HT-29 (cell line): ENCODE measurements around the gene IER5L. TPM values are rescaled to one million over a fixed set of nuclear protein-coding genes. Genes with fewer than 3 reads are reported as not detected.
"Not testable (repeated sequence)": the region's sequence is repeated elsewhere in the genome, so short reads cannot be mapped to it uniquely, and the experiment has no call there.

Experiments
- DNase-seq: peaks from one replicate; pipeline ENCODE4 v3.0.0-alpha.2; 2015; ENCODE audit warnings: low spot score
- total RNA-seq: library from RNA; depleted of rRNA; stranded (reverse); fragments of >200 nt; shearing (Covaris generic); gene quantifications from 2 replicates; pipeline ENCODE4 v1.2.3, GENCODE V29; 2014

IER5L gene
- total RNA-seq, 1 experiment from 2014 or later, result 68.5 TPM

DNA sequence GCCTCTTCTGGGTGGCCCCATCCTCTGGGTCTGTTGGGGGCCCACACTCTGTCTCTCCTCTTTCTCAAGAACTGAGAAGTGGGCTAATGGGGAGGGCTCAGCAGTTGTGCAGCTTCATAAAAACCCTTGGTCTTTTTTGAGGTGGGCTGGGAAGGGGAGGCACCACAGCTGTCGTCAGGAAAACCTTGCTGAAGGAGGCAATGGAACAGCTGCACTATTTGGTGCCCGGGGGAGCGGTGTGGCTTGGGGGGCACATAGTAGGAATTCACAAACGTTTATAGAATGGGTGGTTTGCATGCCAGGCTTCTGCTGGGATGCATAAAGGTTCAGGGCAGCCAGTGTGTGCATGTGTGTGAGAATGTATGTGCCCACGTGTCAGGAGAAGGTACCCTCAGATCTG lies 3.2 kb upstream of the IER5L start:
- no peak for DNase-seq

GRCh38 chr9:129178568-129179382 lies 714 bp upstream of the IER5L start:
- no peak for DNase-seq

- DNase-seq, result no peak
Observed at GRCh38 chr9:129177443-129177790, 644 bp downstream of the IER5L start.

DNA sequence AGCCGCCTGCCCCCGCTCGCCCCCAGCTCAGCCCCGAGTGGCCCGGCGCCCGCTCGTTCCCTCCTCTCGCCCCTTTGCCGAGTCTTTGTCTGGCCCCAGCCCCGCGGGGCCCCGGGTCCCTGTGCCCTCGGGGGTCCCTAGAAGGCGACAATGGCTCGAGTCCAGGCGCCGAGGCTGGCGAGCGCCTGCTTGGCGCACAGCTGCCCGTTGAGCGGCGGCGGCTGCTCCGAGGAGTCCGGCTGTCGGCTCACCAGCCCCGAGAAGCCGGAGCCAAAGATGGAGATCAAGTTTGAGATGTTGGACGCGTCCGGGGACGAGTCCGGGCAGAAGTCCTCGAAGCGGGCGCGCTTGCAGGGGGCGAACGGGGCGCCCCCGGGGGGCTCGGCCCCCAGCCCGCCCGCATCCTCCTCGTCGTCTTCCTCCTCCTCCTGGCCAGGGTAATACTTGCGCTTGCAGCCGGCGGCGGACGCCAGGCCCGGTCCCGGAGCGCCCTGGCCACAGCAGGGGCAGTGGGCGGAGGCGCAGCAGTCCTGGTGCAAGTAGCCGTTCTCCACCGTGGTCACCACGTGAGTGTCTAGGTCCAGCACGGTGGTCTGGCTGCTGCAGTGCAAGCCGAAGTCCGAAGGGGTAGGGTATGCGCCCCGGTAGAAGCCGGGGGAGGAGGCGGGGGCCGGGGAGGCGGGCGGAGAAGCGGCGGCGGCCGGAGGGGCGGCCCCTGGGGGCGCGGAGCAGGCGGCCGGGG lies 1.2 kb downstream of the IER5L start:
- DNase-seq, result peak; percentile 46

DNA sequence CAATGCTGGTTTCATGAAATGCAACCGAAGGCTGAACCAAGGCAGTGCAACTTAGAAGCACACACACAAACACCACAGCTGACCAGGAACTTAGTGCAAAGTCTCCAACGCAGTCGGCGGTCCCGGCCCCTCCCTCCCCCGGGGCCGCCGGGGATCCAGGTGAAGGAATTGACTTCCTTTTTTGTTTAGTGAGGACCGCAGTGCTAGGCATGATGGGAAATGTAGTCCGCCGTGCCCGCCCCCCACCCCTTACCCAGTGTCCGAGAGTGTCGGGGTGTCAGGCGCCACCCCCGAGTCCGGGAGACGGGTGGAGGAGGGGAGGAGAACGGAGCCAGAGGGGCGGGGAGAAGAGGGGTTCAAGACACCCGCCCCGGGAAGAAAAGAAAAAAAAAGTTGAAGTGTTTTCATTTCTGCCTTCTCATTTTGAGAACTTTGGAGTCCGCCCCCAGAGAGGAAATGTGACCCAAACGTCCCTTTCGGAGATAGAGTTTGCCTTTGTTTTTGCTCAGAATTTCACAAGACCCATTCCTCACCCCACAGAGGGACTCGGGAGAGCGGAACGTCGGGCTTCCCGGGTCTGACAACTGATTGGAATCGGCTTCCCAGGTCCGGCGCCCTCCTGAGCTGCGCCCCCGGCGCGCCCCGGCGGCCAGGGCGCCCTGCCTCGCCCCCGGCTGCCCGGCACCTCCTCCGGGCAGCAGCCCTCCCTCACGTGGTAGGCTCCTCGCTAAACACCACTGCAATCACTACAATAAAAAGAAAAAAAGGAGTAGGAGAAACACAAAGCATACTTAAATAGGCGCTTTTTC lies 2.0 kb downstream of the IER5L start:
- DNase-seq, result peak; percentile 94

DNA sequence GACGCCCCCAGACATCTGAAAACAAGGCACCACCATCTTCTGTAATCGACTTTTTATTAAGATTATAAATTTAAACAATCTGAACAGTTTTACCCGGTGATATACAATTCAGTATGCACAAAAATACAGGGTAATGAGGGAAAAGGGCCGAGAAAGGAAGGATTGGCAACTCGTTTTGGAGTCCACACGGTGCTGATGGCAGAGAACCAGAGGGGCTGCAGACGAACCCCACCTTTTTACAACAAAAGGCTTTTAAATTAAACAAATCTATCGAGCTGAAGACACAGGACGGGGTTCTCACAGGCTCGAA lies 2.6 kb downstream of the IER5L start:
- no peak for DNase-seq

GRCh38 chr9:129174724-129175514 lies 3.1 kb downstream of the IER5L start:
- peak; percentile 66 for DNase-seq

- DNase-seq, result peak; percentile 85
Observed at GRCh38 chr9:129174102-129174723, 3.8 kb downstream of the IER5L start.

DNA sequence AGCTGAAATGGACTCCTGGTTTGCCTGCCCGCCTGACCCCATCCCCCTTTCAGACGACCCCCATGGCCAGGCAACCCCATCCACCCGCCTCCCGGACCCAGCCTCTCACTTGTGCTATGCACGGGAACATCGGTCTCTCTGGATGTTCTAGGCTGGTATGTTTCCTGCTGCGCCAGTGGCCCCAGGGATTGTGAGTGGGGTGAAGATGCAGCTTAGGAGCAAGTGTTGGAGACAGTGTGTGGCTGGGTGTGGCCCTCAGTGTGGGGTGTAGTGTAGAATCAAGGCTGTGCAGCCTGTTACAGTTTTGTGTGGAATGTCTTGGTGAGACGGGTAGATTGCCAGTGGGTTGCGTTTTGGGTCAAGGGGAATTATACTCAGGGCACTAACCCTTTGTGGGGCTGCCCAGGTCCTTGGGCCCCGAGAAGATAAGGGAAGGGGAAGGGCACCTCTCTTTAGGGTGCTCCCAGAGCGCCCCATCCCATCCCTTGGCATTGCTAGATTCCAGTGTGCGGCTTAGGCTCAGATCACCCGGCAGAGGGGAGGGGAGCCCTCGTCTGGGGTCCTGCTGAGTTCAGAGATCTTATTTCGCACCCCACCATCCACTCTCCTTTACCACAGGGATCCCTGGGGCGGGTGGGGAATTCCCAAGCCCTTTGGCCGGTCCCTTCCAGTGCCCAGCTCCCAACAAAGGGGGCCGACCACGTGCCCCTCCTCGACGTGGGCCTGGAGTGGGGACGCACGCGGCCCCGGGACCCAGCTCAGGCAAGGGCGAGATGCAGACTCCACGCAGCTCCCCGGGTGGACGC lies 4.6 kb downstream of the IER5L start:
- DNase-seq, result no peak

DNA sequence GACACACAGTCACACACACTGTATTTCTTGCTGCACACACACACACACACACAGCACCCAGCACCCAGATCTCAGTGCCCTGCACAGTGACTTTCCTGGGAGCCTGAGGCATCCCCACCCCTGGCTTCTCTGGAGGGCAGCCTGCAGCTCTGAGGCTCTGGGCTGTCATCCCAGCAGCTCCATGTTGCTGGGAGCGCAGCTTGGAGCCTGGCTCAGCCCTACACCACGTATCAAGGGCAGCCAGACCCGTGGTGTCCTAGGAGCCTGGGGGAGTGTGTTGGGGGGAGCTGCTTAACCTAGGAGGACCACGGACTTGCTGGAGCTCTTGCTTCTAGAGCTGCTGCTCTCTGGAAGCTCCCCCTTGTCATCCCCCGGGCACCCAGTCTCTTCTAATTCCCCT lies 5.2 kb downstream of the IER5L start:
- no peak for DNase-seq

DNA sequence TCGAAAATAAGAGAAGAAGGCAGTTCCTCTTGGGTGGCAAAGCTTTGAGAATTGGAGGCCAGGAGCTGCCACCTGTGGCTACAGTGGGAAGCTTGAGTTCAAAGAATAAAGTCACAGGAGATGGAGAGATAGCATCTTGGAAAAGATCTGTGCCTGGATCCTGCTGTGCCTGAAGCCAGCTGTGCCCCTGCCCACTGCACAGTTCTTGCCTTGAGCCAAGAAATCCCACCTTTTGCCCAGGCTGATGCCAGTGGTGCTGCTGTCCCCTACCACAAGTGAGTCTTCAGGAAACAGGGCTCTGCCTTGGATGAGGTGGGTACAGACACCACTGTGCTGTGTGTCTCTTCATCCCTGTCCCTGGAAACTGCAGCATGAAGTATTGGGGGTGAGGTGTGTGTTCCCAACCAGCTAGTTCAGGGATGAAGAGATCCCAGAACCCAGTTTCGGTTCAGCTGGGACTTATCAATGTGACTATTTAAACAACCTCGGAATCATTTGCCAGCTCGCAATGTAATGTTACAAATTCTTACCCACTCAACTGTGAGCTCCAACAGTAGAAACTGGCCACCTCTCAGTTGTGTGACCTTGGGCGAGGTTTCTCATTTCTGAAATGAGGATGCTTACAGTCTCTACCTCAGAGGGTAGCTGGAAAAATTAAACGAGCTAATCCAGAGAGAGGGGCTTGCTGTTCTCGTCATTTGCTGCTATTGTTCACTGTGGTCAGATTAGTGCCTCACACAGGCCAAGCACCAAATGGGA lies 5.9 kb downstream of the IER5L start:
- no peak for DNase-seq

DNA sequence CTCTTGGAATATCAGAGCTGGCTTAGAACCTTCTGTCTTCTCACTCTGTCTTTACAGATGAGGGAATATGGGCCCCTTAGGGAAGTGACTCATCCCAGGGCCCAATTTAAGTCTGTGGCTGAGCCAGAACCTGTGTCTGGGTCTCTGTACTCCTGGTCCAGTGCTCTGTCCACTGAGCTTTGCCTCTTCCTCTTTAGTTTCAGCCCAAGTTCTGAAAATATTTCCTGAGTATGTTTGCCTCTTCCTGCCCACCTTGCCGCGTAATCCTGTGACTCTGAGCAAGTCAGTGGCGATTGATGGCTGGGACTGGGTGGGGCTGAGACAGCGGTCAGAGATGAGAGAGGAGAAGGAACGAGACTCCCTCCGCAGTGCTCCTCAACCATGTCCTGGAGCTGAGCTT lies 7.8 kb downstream of the IER5L start:
- peak; percentile 36 for DNase-seq

DNA sequence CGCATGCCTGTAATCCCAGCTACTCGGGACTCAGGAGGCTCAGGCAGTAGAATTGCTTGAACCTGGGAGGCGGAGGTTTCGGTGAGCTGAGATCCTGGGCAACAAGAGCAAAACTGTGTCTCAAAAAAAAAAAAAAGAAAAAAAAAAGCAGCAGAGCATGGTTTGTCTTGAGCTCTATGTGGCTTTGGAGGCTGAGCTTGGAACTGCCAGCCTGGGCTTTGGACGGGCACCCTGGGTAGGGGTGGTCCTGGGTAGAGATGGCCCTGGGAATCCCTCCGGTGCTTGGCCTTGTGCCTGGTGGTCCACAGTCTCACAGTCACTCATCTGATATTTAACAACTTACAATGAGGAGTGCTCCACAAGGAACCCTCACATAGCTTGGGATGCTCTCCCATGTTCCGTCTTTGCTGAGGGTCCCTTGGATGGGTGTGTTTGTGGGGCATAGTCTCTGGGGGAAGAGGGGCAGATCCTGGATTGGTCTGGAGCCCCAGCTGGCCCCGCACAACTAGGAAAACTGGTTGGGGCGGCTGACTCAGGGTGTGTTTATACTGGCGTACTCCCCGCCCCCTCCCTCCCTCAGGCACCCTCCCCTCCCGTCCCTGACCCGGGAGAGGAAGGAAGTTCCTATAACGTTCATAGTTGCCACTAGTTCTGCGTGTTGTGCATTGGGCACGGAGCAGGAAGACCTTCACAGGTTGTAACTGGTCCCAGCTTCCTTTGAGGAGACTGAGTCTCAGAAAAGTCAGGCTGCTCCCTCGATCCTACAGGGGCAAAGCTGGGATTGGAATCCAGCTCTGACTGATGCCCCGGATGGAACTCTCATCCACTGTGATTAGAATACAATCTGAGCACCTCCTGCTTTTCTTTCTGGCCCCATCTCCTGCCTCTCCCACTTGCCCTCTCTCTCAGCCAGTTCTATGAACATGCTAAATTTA lies 11.2 kb downstream of the IER5L start:
- DNase-seq, result peak; percentile 92

DNA sequence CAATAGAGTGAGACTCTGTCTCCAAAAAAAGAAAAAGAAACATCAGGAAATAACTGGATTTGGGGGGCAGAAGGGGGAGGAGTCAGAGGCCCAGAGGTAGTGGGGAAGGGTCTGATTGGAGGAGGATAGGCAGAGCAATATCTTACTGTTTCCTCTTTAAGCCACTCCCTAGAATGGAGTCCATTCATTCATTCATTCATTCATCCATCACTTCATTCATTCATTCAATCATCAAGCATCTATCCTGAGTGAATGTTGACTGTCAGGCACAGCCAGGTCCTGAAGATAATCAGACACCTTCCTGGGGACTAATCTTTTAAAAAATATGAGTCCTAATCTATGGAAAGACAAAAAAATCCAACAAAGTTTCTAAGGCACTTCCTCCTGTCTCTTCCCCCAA lies 12.9 kb downstream of the IER5L start:
- DNase-seq, result no peak

DNA sequence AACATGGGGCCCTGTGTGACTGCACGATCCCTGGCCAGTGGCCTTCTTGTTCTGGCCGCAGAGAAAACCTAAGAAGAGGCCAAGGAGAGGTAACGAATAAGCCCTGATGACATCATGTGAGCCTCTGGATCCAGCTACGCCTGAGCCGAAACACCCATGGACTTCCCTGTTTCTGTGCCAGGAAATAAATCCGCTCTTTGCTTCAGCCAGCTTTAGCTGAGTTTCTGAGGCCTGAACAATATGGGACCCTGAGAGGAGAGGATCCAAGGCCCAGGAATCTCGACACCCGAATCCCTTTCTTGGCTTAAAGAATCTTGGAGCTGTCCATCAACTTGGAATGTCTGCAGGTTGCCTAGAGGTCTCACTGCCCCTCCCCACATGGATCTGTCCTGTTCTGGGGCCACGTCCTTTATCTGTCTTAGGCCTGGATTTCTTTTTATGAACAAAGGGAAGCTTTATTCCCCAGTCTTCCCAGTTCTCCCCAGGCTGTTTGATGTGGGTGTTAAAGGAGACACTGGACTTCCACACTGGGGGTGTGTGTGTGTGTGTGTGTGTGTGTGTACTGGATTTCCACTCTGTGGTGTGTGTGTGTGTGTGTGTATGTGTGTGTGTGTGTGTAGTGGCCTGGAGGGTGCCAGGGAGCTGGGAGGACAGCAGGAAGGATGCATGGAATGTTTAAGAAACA lies 13.7 kb downstream of the IER5L start:
- peak; percentile 62 for DNase-seq

DNA sequence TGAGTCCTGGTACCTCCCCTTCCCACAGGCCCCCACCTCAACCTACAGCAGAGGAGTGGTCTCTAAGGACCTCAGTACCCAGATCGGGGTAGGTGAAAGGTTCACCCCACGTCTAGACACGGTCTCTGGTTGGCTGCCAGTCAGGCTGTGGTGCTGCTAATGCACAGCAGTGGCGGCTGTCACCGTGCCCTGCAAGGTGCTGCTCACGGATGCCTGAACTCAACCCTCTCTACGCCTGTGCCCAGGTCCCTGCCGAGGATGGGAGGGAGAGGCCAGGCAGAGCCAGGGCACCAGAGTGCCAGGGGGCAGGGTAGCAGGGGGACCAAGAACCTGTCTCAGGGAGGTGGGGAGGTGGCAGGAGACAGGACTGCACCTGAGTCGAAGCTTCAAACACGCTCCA lies 14.3 kb downstream of the IER5L start:
- no peak for DNase-seq

- not testable (repeated sequence) for DNase-seq
Observed at GRCh38 chr9:129163198-129163670, 14.8 kb downstream of the IER5L start.
